GM15510 (cell line): Measurements from ENCODE around the gene KY.

Experiments
- POLR2A ChIP-seq: IDR thresholded peaks from 3 replicates; pipeline ENCODE4 v1.6.1; 2011; ENCODE audit warnings: borderline replicate concordance; ENCODE audit not compliant: insufficient read length; ENCODE audit errors: extremely low read depth

Gene KY

DNA sequence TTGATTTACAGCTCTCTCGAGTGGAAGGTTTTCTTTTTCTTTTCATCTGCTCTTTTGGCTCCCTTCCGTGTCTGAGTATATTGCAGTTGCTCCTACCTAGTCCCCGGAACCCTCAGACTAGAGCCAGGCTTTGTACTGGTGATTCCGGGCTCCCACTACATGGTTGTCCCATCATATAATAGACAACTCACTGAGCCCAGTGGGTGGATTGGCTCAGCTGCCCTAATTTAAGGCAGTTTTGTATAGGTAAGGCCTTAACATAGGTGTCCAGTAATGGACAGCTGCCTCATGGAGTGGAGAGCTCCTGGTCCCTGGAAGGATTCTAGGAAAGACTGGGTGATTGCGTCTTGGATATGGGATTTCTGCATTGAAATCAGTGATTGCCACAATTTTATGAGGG is 58.0 kb downstream of the KY start:
- TF ChIP-seq POLR2A, result no peak

- TF ChIP-seq POLR2A, result no peak
Measured at GRCh38 chr3:134590766-134591165, 60.1 kb downstream of the KY start.

DNA sequence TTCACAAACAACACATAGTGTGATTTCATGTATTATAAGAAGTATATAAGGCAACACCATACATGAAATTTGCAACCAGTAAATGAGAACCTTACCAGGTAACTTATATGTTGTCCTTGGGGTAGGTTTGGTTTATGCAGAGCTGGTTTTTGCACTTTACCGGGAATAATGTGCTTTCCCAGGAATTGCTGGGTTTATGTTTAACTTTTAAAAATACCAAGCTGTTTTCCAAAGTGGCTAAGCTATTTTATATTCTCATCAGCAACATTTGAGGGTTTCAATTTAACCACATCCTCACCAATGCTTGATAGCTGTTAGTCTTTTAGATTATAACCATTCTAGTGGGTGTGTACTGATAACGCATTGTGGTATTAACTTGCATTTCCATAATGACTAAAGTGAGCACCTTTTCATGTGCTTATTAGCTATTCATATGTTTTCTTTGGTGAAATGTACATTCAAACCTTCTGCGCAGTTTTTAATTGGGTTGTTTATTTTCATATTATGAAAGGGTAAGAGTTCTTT is 71.6 kb downstream of the KY start:
- TF ChIP-seq POLR2A, result no peak

DNA sequence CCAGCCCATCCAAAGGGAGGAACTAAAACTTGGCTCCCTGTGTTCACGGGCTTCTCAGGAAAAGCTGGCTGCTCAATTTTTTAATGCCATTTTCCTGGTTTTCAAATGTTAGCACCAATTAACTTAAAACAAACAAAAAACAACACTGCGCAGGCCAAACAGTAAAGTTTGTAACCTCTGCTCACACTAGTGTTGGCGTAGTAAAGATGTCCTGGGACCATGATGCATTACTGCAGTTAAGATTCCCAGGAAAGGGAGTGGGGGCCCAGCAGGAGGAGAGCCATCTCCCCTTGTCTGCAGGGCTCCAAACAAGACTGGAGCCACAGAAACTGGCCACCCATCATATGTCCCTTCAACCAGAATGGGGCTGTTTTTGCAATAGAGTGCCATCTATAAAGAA is 74.0 kb downstream of the KY start:
- no peak for TF ChIP-seq POLR2A

- no peak for TF ChIP-seq POLR2A
Measured at GRCh38 chr3:134576426-134576825, 74.4 kb downstream of the KY start.

GRCh38 chr3:134568790-134569189 is 82.0 kb downstream of the KY start:
- no peak for TF ChIP-seq POLR2A

GRCh38 chr3:134567605-134568004 is 83.2 kb downstream of the KY start:
- TF ChIP-seq POLR2A, result no peak

DNA sequence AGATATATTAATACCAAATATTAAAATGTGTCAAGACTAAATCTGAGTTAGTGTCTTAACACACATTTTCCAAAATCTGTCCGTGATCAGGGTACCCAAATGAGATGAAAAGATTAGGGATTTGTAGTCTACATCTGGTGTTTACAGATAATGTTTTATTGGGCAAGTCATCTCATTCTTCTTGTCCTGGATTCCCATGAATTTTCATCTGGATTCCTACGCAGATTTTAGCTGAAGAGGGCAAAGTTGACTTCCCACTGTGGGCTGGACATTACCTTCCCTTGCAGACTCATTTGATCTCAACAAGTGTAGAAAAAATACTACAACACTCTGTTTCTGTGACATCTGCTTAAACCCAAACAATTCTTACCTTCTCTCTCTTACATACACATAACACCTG is 85.8 kb downstream of the KY start:
- TF ChIP-seq POLR2A, result no peak

DNA sequence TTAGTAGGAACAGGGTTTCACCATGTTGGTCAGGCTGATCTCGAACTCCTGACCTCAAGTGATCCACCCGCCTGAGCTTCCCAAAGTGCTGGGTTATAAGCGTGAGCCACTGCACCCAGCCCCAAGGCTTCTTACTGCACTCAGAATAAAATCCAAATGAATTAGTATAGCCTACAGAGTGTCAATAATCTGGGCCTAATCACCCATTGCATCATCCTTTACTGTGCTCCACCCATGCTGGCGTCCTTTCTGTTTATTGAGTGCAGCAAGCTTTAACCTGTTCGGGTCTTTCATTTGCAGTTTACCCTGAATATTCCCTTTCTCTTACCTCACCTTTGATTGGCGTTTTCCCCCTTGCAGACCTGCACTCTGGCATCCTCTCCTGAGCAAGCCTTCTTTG is 87.2 kb downstream of the KY start:
- TF ChIP-seq POLR2A, result no peak

DNA sequence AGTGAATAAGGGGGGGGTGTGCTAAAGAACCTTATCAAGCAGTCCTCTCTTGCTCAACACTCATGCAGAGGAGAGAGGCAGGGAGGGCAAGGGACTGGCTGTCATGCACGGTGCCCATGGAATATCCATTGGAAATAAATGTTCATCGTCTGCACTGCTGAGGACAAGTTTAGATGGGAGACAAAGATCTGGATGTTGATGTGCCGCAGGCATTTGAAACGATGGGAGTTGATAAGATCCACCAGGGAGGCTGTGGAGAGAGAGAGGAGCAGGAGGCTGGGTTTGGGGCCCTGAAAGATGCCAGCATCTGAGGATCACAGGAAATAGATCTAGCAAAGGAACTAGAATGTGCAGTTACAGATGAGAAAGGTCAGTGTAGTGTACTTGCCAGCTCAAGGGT is 88.8 kb downstream of the KY start:
- TF ChIP-seq POLR2A, result no peak

DNA sequence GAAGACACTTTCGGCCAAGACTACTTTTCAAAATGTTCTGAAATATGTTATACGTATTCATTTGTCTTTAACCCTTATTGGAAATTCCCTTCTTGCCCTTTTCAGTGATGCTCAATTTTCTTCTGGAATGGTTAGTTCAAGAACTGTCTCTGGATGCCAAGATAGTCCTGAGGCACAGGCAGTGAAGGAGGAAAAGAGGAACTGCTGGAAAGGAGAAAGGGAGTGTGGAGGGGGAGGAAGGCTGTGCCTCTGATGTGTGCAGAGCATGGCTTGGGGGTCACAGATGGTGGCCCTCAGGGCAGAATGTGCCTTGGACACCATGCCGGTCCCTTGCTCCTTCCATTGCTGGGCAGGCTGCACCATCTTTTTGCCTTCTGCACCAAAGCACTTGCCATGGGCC is 91.2 kb downstream of the KY start:
- TF ChIP-seq POLR2A, result no peak
